ENCODE results near the gene OR6K2.
"Not testable (repeated sequence)": the region's sequence is repeated elsewhere in the genome, so short reads cannot be mapped to it uniquely, and the experiment has no call there.

Gene OR6K2
- total RNA-seq, result 0 to 0.66 (median 0) reads per million in 17 experiments

- no peak for DNase-seq
Measured at GRCh38 chr1:158700552-158700951, at the start of gene OR6K2. Gene OR6K2, minus strand, starts transcription at chr1:158700652. Its CDS starts 0 bp downstream, at chr1:158700652.

GRCh38 chr1:158735848-158736247 is 35.4 kb upstream of the OR6K2 start:
- DNase-seq, result no peak

DNA sequence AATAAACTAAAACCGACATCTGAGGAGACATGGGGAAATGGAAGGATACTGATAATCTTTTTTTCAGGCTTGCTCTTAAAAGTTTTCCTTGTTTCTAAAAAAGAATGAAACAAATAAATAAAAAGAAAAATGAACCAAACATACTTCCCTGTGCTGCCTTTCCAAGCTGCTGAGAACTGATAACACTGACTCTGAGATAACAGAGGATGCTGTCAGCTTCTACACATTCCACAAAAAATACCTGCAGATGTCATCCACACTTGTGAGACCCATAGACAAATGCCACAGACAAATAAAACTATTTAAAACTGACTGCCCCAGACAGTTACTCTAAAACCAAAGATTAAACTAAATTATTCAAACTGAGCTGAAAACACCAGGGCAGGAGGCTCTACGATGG is 32.1 kb upstream of the OR6K2 start:
- DNase-seq, result no peak

- no peak for DNase-seq
Measured at GRCh38 chr1:158731707-158732106, 31.3 kb upstream of the OR6K2 start.

- no peak for DNase-seq
Measured at GRCh38 chr1:158730453-158730852, 30.0 kb upstream of the OR6K2 start.

GRCh38 chr1:158728510-158729225 is 28.2 kb upstream of the OR6K2 start:
- DNase-seq, result no peak

DNA sequence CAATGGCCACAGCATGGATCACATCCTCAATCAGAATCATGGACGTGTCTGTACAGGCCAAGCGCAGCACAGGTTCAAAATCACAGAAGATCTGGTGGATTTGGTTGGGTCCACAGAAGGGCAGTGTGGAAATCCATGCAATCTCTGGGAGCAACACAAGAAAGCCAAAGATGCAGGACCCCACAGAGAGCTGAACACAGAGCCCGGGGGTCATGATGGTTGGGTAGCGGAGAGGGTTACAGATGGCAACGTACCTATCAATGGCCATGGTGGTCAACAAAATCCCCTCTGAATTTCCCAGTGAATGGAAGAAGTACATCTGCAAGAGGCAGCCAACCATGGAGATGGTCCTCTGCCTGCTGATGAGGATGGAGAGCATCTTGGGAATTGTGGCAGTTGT is 24.0 kb upstream of the OR6K2 start:
- no peak for DNase-seq

DNA sequence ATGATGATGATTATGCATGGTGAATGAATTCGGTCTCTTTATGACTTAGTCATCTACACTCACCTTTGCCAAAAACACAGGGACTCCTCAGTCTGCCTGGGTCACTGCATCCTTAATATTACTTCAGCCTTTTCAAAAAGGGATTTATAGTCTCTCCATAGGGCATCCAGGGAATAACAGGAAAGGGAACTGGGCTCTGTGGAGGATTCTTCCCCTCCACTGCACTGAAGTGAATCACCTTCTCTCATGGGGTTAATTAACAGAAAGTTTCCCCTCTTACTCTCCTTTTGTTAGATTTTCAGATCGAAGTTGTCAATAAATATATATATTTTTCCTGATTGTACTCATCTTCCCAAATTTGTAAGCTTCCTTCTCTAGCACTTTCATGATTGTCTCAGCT is 20.2 kb upstream of the OR6K2 start, which contains the start of gene OR6K3:
Gene OR6K3 (minus strand): TSS at position 101 of the 400 bp plus-strand sequence. CDS start 2,605 bp downstream, outside the sequence.
- DNase-seq, result no peak

- DNase-seq, result no peak
Measured at GRCh38 chr1:158719664-158720063, 19.2 kb upstream of the OR6K2 start.

DNA sequence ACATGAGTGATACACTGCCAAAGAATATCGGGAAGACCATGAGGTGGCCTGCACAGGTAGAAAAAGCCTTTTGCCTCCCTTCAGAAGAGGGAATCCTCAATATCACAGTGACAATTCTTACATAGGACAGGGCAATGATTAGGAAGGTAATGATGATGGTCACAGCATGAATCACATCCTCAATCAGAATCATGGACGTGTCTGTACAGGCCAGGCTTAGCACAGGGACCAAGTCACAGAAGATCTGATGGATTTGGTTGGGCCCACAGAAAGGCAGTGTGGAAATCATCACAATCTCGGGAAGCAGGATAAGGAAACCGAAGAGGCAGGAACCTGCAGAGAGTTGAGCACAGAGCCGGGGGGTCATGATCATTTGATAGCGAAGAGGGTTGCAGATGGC is 16.9 kb upstream of the OR6K2 start:
- no peak for DNase-seq

DNA sequence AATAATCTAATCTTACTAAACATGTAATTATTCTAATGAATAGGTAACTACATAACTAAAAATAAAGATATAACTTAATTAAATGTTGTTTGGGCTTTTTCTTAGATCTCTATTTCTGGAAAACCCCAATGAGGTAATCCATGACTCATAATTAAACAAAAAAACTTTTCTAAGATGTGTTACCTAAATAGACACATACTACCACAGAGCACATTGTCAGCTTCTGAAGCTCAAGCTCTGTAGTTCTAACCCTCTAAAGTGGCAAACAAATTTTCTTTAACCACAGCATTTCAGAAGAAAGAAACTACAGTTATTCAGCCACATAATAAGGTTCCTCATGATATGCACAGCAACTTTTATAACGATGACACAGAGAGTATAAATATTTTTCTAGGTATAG is 15.9 kb upstream of the OR6K2 start:
- DNase-seq, result peak in 2 of 4 experiments; percentile 10 to 20

GRCh38 chr1:158714754-158715153 is 14.3 kb upstream of the OR6K2 start:
- DNase-seq, result no peak

DNA sequence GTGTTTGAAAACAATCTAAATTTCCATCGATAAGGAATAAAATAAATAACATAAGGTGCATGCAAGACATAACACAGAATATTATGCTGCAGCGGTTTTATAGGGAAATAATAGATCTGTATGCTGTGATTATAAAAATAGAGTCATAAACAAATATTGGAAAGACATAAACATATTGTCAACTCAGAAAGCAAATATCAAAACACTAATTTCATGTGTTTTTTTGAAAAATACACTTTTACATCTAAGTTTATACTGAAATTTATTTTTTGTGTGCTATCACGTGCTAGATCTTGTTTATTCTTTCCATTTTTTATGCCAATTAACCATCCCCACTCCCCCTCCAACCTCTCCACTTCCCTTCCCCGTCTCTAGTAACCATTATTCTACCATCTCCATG is 10.6 kb upstream of the OR6K2 start:
- DNase-seq, result no peak

- no peak for DNase-seq
Measured at GRCh38 chr1:158706096-158706495, 5.6 kb upstream of the OR6K2 start.

DNA sequence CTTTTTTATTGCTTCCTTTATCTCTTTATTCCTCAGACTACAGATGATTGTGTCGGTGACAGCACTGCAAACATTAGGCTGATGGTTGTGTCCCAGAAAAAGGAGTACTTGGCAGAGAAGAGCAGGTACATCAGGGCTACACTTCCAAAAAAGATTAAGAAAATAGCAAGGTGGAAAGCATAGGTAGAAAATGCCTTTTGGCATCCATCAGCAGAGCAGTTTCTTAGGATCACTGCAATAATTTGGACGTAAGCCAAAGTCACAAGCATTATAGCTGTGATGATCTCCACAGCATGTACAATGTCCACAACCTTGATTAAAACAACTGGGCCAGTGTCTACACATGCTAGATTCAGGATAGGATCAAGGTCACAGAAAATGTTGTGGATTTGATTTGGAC is 5.9 kb downstream of the OR6K2 start:
- no peak for DNase-seq

- no peak for DNase-seq
Measured at GRCh38 chr1:158692356-158692755, 8.1 kb downstream of the OR6K2 start.

GRCh38 chr1:158691907-158692306 is 8.5 kb downstream of the OR6K2 start:
- DNase-seq, result no peak

GRCh38 chr1:158691149-158691548 is 9.3 kb downstream of the OR6K2 start:
- DNase-seq, result not testable (repeated sequence)

DNA sequence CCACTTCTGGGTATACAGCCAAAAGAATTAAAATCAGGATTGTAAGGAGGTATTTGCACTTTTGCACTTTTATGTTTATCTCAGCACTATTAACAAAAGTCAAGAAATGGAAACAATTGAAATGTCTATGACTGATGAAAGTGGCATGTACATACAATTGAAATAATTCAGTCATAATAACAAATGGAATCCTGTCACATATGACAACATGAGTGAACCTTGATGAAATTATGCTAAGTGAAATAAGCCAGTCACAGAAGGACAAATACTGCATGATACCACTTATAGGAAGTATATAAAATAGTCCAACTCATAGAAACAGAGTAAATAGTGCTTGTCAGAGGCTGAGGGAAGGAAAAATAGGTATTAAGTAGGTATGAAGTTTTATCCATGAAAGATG is 10.6 kb downstream of the OR6K2 start:
- no peak for DNase-seq

- no peak for DNase-seq
Measured at GRCh38 chr1:158689110-158689509, 11.3 kb downstream of the OR6K2 start.

- not testable (repeated sequence) for DNase-seq
Measured at GRCh38 chr1:158688343-158688742, 12.1 kb downstream of the OR6K2 start.

DNA sequence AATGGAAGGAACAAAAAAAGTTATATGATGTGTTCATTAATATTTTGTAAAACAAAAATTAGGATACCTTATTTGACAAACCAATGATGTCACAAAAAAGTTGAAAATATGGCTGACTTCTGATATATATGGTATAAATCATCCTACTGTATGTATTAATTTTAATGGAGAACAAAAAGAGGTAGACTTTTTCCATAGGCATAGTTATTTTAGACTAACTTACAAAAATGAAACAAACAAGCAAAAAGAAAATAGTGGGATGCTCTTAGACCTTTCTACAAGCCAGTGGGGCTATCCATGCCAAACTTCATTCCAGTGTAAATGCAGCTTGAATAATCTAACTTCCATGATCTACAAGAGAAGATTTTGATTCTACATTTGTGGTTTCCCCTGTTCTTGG is 13.4 kb downstream of the OR6K2 start:
- no peak for DNase-seq

GRCh38 chr1:158686111-158687009 is 14.1 kb downstream of the OR6K2 start, which contains the start of gene SPTA1:
Gene SPTA1, minus strand, starts transcription at chr1:158686715. Its CDS starts 198 bp downstream, at chr1:158686517.
- peak; percentile 26 to 65 (median 41) for DNase-seq

- DNase-seq, result no peak
Measured at GRCh38 chr1:158685085-158685484, 15.4 kb downstream of the OR6K2 start.

All from suppressor macrophage (primary cell).